ENCODE results near the gene TARP.

DNA sequence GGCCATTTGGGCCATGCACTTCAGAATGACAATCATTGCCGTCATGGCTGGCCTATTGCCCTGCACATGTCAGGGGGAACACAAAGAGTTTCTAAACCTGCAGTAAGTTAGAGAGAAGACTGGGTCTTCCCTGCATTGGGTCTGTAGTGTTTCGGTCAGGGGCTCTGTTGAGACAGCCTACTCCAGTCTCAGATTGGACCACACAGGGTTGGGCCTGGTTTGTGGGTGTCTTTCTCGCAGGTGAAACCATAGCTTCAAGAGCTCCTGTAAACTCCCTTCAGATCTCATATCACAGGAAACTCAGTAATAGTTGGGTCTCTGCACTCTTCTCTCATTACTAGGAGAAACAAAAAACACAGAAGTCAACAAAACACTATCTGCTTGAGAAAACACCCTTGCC is 7.3 kb upstream of the TARP start:
- TF ChIP-seq, protein P1, sequence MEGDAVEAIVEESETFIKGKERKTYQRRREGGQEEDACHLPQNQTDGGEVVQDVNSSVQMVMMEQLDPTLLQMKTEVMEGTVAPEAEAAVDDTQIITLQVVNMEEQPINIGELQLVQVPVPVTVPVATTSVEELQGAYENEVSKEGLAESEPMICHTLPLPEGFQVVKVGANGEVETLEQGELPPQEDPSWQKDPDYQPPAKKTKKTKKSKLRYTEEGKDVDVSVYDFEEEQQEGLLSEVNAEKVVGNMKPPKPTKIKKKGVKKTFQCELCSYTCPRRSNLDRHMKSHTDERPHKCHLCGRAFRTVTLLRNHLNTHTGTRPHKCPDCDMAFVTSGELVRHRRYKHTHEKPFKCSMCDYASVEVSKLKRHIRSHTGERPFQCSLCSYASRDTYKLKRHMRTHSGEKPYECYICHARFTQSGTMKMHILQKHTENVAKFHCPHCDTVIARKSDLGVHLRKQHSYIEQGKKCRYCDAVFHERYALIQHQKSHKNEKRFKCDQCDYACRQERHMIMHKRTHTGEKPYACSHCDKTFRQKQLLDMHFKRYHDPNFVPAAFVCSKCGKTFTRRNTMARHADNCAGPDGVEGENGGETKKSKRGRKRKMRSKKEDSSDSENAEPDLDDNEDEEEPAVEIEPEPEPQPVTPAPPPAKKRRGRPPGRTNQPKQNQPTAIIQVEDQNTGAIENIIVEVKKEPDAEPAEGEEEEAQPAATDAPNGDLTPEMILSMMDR (IDR thresholded peaks at IDR 0.05): no peak
- no peak for TF ChIP-seq POLR2A (IDR thresholded peaks at IDR 0.05)
